ENCODE measurements around the gene PTCSC3.
"Not testable (repeated sequence)": the region's sequence is repeated elsewhere in the genome, so short reads cannot be mapped to it uniquely, and the experiment has no call there.

PTCSC3 gene

GRCh38 chr14:36173161-36173560 lies 3.4 kb downstream of the PTCSC3 start:
- no peak for DNase-seq (ENCODE audit: low read depth)

- DNase-seq (ENCODE audit: low read depth) = no peak
These were observed 4.9 kb downstream of the PTCSC3 start for GRCh38 chr14:36171607-36172006.

DNA sequence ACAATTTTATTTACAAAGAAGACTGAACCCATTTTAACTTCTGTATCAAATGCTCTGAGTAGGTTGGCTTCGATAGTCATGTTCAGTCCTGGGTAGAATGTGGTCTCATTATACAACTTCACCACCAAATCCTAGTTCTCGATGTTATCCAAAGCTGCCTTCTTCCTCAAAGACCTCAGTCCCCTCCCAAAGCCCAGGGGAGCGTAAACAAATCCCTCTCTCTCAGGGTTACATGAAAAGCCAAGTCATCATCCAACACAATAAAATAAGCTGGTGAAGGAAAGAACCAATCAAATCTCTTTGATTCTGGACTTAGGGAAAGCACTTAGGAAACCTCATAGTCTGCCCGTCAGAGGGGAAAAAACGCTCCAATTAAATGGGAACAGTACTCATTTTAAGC lies 9.1 kb downstream of the PTCSC3 start:
- DNase-seq (ENCODE audit: low read depth) = no peak

- no peak for DNase-seq (ENCODE audit: low read depth)
These were observed 13.1 kb downstream of the PTCSC3 start for GRCh38 chr14:36163451-36163850.

DNA sequence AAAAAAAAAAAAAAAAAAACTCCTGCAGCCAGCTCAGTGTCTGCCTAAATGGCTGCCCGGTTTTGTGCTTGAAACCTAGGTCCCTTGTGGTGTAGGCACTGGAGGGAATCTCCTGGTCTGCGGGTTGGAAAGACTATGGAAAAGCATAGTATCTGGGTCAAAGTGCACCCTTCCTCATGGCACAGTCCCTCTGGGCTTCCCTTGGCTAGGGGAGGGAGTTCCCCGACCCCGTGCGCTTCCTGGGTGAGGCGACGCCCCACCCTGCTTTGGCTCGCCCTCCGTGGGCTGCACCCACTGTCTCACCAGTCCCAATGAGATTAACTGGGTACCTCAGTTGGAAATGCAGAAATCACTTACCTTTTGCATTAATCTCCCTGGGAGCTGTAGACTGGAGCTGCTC lies 14.3 kb downstream of the PTCSC3 start:
- DNase-seq (ENCODE audit: low read depth) = no peak

DNA sequence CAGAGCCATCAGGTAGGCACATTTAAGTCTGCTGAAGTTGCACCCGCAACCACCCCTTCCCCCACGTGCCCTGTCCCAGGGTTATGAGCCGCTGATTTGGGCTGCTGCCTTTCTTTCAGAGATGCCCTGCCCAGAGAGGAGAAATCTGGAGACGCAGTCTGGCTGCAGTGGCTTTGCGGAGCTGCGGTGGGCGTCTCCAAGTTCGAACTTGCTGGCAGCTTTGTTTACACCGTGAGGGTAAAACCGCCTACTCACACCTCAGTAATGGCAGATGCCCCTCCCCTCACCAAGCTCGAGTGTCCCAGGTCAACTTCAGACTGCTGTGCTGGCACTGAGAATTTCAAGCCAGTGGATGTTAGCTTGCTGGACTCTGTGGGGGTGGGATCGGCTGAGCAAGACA lies 14.7 kb downstream of the PTCSC3 start:
- no peak for DNase-seq (ENCODE audit: low read depth)

- no peak for DNase-seq (ENCODE audit: low read depth)
These were observed 25.2 kb downstream of the PTCSC3 start for GRCh38 chr14:36151335-36151734.

- no peak for DNase-seq (ENCODE audit: low read depth)
These were observed 42.5 kb downstream of the PTCSC3 start for GRCh38 chr14:36134038-36134437.

- DNase-seq (ENCODE audit: low read depth) = no peak
These were observed 43.7 kb downstream of the PTCSC3 start for GRCh38 chr14:36132826-36133225.

- DNase-seq (ENCODE audit: low read depth) = no peak
These were observed 46.3 kb downstream of the PTCSC3 start for GRCh38 chr14:36130186-36130585.

DNA sequence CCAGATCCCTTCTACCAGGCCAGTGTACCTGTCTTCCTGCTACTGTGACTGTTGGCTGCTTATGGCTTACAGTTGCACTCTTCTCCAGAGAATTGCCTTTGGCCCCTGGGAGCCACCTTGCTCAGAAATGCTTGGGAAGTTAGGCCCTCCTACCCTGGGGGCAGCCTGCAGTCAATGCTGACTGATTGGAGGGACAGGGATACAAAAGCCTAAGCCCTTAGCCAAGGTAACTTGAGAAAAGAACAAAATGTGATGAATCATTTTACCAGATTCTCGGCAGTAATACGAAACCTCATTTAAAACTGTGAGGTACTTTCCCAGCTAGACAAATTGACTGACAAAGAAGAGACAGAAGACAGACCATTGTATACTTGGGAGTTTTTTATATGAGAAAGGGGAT lies 47.3 kb downstream of the PTCSC3 start:
- DNase-seq (ENCODE audit: low read depth) = no peak

- no peak for DNase-seq (ENCODE audit: low read depth)
These were observed 63.2 kb downstream of the PTCSC3 start for GRCh38 chr14:36113341-36113740.

GRCh38 chr14:36111822-36112583 lies 64.5 kb downstream of the PTCSC3 start:
- no peak for DNase-seq (ENCODE audit: low read depth)

DNA sequence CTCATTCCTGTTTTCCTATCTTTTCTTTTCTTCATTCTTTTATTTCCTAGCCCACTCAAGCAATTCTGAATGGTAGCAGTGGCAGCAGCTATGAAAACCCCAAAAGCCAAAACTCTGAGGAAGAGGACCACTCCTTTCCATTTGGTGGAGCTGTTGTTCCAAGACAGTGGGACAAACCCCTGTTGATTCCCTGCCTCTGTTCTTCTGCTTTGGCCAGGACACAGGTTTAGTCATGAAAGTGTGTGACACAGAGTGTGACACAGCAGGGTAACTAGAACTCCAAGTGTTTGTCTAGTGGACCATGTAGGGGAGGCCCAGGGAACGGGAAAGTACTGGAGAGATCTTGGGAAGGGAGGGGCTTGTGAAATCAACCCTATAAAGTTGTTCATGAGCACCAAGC lies 71.1 kb downstream of the PTCSC3 start:
- DNase-seq (ENCODE audit: low read depth) = no peak

- DNase-seq (ENCODE audit: low read depth) = not testable (repeated sequence)
These were observed 72.3 kb downstream of the PTCSC3 start for GRCh38 chr14:36104258-36104657.

GRCh38 chr14:36099619-36100018 lies 76.9 kb downstream of the PTCSC3 start:
- DNase-seq (ENCODE audit: low read depth) = no peak

DNA sequence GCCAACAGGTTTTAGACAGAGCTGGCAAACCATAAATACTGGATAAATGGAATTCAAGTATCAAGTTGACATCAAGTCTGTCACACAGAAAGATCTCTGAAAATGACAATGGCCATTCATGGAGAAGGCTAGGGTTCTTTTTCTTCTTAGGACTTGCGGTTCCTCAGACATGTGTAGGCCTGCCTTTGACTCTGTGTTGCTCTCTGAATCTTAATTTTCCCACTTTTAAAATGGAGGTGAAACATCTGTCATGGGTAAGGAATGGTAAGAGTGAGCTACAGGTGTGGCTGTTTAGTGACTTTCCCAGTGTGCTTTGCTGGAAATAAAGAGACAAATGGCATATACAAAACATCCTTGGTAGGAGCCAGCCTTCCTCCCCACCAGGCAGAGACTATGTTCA lies 79.2 kb downstream of the PTCSC3 start:
- no peak for DNase-seq (ENCODE audit: low read depth)

GRCh38 chr14:36096090-36096489 lies 80.4 kb downstream of the PTCSC3 start:
- no peak for DNase-seq (ENCODE audit: low read depth)

DNA sequence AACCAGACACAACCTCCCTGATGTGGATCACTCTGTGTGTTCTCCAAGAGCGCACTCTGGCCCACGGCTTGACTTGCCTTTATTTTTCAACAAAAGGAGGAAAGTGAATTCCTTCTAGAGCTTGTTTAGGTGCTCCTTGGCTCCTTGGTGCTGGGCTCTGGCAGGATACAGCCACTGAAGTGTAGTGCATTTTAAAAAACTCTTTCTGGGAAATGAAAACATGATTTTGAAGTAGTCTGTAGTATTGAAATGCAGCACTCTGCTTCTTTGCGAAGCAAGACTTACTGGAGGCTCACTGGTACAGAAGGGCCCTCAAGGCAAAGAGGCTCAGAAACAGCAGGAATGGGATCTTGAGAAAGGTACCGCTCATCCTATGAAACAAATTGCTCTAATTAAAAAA lies 81.6 kb downstream of the PTCSC3 start:
- no peak for DNase-seq (ENCODE audit: low read depth)

GRCh38 chr14:36091096-36091495 lies 85.4 kb downstream of the PTCSC3 start:
- no peak for DNase-seq (ENCODE audit: low read depth)

GRCh38 chr14:36087411-36087810 lies 89.1 kb downstream of the PTCSC3 start:
- DNase-seq (ENCODE audit: low read depth) = no peak

DNA sequence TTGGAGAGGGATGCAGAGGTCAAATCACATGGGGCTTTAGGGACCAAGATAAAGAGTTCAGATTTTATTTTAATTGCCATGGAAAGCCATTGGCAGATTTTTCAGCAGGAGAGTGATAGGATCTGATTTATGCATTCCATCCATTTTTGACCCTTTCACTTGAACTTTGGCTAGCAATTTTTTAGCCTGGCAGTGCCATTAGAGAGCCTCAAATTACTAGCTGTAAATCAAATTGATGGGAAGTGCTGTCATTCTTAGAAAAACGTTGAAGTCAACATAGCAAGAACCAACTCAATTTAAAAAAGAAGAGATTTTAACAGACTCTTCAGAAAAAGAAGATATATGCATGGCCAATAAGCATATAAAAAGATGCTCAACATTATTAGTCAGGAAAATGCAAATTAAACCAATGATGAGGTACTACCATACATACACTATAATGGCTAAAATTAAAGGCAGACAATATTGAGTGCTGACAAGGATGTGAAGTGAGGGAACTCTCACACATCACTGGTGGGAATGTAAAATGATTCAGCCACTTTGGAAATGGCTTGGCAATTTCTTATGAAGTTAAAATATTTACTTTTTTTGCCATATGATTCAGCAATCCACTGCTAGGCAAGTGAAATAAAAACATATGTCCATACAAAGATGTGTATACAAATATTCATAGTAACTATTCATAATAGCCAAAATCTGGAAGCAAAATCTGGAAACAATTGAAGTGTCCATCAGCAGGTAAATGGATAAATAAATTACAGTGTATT lies 89.7 kb downstream of the PTCSC3 start:
- DNase-seq (ENCODE audit: low read depth) = no peak

DNA sequence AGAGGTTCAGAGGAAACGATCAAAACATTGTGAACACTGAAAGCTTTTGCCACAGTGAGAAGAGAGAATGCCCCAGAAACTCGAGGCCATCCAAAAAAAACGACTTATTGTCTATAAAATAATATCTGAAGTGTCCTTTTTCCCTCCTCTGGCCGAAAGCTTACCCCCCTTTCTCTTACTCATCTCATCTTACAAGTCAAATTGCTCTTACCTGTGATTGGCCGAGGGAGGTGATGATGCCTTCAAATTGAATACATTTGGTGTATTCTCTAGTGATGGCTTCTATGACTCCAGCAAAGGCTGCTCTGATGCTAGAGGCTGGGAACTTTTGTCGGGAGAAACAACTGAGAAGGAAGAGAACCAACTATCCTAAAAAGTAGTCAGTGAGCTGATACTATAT lies 90.7 kb downstream of the PTCSC3 start:
- DNase-seq (ENCODE audit: low read depth) = no peak

Data from stimulated activated CD8-positive, alpha-beta memory T cell treated with anti-CD3 and anti-CD28 coated beads, Interleukin-12 subunit alpha, Interleukin-12 subunit beta, amount 100 ng/mL, for 4 hours (primary cell).